Loucy (cell line): ENCODE data around the gene RPL27.

ENCODE experiments used
- EZH2phosphoT487 ChIP-seq: fragments of 200-600 bp; IDR thresholded peaks from 2 replicates; pipeline ENCODE4 v1.6.1; 2018; ENCODE audit warnings: antibody characterized with exemption, mild to moderate bottlenecking, moderate library complexity, borderline replicate concordance
- TF ChIP-seq, protein P1 (sequence below): fragments of 200-600 bp; sonication (generic); conservative IDR thresholded peaks from 2 replicates; pipeline ENCODE4 v1.5.1; 2014; ENCODE audit warnings: mild to moderate bottlenecking, antibody characterized with exemption, low read length

DNA sequence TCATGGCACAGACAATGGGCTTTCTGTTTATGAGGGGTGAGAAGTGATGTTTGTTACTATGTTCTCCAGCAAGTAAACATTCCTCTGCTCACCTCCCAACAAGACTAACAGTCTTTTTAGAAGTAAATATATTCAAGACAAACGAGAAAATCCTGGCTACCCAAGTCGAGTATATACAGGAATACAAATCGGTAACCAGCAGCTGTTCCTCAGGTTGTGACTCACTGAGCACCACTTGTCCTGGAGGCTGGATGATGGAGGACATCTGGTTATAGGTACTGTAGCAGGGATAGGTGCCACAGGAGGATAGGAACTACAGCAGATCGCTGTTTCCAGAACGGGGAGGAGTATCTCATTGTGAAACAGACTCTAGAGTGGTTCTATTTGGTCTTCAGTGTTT is 5.3 kb upstream of the RPL27 start:
- TF ChIP-seq, protein P1, sequence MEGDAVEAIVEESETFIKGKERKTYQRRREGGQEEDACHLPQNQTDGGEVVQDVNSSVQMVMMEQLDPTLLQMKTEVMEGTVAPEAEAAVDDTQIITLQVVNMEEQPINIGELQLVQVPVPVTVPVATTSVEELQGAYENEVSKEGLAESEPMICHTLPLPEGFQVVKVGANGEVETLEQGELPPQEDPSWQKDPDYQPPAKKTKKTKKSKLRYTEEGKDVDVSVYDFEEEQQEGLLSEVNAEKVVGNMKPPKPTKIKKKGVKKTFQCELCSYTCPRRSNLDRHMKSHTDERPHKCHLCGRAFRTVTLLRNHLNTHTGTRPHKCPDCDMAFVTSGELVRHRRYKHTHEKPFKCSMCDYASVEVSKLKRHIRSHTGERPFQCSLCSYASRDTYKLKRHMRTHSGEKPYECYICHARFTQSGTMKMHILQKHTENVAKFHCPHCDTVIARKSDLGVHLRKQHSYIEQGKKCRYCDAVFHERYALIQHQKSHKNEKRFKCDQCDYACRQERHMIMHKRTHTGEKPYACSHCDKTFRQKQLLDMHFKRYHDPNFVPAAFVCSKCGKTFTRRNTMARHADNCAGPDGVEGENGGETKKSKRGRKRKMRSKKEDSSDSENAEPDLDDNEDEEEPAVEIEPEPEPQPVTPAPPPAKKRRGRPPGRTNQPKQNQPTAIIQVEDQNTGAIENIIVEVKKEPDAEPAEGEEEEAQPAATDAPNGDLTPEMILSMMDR, result no peak
- TF ChIP-seq EZH2phosphoT487, result no peak
